GF-D8 (cell line): Measurements from ENCODE around the gene TUFM.
"Not testable (repeated sequence)": the region's sequence is repeated elsewhere in the genome, so short reads cannot be mapped to it uniquely, and the experiment has no call there.

Experiments
- DNase-seq: peaks from one replicate; lab custom pipeline; 2025; lab: John Stamatoyannopoulos, UW

Gene TUFM

GRCh38 chr16:28838558-28838918 lies 7.6 kb downstream of the TUFM start:
- no peak for DNase-seq

DNA sequence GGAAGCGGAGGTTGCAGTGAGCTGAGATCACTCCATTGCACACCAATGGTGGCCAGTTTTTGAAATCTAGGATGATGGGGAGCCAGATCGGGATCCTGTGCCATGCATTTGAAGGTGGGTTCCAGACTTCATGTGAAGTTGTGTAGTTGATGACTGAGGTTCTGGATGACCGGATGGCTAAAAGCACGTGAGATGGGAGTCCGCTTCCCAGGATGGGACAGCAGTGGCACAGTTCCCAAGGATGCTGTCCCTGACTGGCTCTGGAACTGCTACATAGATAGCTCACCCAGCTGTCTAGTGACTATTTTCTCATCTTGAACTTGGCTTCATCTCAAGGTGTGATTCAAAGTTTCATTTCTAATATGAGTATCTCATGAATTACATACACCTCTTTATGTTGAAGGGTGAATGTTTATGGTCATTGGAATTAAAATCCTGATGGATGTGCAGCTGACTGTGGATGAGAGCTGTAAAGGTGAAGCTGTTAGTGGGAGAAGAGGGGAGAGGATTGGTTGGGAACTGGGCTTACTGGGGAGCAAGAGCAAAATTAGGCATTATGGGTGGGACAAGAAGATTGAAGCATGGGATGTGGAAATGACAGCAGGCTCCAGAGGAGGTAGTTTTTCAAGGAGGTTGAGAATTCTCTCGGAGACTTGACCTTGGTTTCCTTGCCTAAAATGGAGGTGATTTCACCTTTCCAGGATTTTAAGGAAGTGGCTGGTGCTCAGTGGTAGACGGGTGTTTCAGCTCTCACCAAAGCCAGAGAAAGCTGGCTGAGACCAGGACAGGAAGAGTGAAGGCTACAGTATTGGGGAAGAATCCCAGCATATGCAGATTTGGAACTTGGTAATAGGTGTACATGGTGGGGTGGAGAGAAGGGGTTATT lies 8.2 kb downstream of the TUFM start:
- DNase-seq: no peak

DNA sequence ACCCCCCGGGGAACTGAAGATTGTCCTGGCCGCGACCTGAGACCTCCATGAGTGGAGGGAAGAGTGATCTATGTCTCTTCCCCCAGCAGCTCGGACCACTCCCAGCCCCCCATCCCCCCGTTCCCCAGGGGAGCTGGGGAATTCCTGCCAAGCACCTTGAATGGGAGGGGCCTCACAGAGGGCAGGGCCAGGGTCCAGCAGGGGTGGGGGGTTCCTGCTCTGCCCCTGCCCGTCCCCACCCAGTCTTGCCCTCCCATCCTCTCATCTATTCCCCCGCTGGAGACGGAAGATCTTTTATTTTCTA lies 9.4 kb downstream of the TUFM start:
- DNase-seq: no peak

- DNase-seq: no peak
Measured at GRCh38 chr16:28835864-28836760, 10.0 kb downstream of the TUFM start.

DNA sequence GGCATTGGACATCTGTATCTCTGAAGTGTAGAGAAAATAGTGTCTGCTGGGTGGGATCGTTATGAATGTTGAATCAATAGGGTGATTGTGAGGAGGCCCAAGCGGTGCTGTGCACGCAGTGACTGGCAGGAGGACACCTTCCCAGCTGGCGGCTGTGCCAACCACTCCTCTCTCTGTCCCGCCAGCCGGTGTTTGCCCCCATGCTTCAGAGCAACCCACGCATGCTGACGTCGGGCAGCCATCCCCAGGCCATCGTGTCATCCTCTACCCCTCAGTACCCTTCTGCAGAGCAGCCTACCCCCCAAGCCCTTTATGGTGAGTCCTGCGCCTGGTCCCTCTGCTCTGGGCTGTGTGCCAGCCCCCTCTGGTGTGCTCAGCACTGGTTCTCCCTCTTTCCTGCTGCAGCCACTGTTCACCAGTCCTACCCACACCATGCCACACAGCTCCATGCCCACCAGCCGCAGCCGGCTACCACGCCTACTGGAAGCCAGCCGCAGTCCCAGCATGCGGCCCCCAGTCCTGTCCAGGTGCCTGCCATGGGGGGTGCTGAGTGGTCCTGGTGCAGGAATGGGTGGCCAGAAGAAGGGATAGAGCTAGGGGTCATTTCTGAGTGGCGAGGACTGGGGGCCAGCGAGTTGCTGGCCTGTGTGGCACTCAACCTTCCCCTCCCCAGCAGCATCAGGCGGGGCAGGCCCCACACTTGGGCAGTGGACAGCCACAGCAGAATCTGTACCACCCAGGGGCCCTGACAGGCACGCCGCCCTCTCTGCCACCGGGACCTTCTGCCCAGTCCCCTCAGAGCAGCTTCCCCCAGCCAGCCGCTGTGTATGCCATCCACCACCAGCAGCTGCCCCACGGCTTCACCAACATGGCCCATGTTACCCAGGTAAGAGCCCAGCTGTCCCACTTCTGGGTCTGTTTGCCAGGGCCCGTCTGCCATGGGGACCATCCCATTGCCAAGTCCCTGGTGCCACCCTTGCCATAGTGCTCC lies 11.0 kb downstream of the TUFM start:
- no peak for DNase-seq

DNA sequence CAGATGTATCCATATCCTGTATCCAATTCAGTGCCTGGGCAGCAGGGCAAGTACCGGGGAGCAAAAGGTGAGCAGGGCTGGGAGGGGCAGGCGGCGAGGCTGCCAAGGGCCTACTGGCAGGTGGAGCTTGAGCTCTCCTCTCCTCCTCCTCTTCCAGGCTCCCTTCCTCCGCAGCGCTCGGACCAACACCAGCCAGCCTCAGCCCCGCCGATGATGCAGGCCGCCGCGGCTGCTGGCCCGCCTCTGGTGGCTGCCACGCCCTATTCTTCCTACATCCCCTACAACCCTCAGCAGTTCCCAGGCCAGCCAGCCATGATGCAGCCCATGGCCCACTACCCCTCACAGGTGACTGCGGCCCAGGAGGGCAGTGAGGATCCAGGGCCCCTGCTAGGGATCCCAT lies 11.8 kb downstream of the TUFM start:
- no peak for DNase-seq

DNA sequence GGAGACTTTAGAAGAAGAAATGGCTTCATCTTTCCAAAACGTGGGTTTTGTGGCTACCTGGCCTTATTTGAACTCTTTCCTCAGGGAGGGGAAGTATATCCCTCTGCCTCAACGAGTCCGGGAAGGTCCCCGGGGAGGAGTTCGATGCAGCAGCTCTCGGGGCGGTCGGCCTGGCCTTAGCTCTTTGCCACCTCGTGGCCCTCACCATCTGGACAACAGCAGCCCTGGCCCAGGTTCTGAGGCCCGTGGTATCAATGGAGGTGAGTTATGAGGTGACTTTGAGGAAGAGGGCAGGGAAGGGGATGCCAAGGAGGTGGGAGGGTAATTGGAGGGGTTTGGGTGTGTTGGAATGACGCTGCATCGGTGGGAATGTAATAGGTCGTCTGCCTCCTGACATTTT lies 15.6 kb downstream of the TUFM start:
- no peak for DNase-seq

- DNase-seq: no peak
Measured at GRCh38 chr16:28829747-28830146, 16.4 kb downstream of the TUFM start.

DNA sequence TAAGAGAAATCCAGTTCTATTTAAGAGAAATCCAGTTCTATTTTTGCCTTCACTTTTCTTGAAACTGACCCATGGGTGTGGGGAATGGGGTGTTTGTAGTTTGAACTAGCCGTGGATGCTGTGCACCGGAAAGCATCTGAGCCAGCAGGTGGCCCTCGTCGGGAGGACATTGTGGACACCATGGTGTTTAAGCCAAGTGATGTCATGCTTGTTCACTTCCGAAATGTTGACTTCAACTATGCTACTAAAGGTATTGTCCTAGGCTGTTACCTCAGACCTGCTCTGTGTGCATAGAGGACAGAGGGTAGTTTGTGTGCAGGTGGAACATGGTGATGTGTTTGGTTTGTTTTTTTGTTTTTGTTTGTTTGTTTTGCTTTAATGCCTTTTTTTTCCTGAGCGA lies 20.0 kb downstream of the TUFM start:
- no peak for DNase-seq

GRCh38 chr16:28824717-28824973 lies 21.5 kb downstream of the TUFM start:
- no peak for DNase-seq

- DNase-seq: peak; percentile 89
Measured at GRCh38 chr16:28823873-28824716, 22.1 kb downstream of the TUFM start.

DNA sequence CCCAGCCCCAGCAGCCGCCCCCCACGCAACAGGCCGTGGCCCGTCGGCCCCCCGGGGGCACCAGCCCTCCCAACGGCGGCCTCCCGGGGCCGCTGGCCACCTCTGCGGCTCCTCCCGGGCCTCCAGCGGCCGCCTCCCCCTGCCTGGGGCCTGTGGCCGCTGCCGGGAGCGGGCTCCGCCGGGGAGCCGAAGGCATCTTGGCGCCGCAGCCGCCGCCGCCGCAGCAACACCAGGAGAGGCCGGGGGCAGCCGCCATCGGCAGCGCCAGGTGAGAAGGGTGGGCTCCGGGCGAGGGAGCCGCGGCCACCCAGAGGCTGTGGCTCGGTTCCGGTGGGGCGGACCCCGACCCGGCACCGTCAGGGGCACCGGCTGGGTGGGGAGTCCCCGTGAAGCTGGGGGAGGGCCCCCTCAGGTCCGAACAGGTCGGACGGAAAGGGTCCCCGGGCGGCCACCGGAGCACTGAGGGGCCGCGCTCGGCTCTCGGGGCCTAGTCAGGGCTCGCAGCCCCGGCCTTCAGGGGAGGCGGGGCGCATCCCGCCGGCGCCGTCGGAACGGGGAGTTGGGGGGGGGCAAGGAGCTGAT lies 22.8 kb downstream of the TUFM start:
- no peak for DNase-seq

- DNase-seq: peak; percentile 69
Measured at GRCh38 chr16:28822520-28823290, 23.4 kb downstream of the TUFM start, which contains the start of gene ATXN2L. Gene ATXN2L (plus strand): TSS chr16:28822999. CDS start chr16:28823260, 261 bp downstream.

- DNase-seq: no peak
Measured at GRCh38 chr16:28821874-28822519, 24.2 kb downstream of the TUFM start.

DNA sequence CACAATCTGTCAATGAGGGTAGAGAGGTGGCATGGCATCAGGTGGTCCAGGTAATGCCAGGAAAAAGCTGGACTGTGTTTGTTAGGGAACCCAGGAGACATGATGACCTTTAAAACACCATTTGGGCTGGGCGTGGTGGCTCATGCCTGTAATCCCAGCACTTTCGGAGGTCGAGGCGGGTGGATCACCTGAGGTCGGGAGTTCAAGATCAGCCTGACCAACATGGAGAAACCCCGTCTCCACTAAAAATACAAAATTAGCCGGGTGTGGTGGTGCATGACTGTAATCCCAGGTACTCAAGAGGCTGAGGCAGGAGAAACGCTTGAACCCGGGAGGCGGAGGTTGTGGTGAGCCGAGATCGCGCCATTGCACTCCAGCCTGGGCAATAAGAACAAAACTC lies 25.6 kb downstream of the TUFM start:
- not testable (repeated sequence) for DNase-seq

GRCh38 chr16:28820016-28820415 lies 26.1 kb downstream of the TUFM start:
- DNase-seq: peak; percentile 1

DNA sequence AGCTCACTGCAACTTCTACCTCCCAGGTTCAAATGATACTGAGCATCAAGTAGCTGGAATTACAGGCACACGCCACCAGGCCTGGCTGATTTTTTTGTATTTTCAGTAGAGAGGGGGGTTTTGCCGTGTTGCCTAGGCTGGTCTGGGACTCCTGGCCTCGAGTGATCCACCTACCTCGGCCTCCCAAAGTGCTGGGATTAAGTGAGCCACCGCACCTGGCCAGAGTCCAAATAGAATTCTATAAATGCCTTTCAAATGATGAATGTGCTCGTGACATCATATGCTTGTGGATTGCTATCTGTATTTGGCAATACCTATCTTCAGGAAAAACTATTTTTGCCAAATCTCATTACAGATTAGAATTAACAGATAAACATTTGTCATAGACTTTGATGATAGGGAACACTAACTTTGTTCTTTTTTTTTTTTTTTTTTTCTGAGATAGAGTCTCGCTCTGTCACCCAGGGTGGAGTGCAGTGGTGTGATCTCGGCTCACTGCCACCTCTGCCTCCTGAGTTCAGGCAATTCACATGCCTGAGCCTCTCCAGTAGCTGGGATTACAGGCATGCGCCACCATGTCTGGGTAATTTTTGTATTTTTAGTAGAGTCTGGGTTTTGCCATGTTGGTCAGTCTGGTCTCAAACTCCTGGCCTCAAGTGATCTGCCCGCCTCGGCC lies 38.6 kb downstream of the TUFM start:
- DNase-seq: not testable (repeated sequence)

GRCh38 chr16:28802235-28803019 lies 43.7 kb downstream of the TUFM start:
- DNase-seq: peak; percentile 4
